GM18507 (cell line): ENCODE measurements around the gene OR1E2.
A peak's percentile ranks its signal among the peaks of the same experiment; 100 is the strongest.
"Not testable (repeated sequence)": the region's sequence is repeated elsewhere in the genome, so short reads cannot be mapped to it uniquely, and the experiment has no call there.

Experiments used
- DNase-seq: peaks from one replicate; pipeline ENCODE4 v3.0.0; 2011; ENCODE audit warnings: low read depth; ENCODE audit not compliant: insufficient read length; ENCODE audit errors: extremely low spot score
- FAIRE-seq: peaks from 2 replicates; lab custom pipeline; 2011; peaks lifted over from hg19 to GRCh38; lab: Jason Lieb, UNC

OR1E2 gene

DNA sequence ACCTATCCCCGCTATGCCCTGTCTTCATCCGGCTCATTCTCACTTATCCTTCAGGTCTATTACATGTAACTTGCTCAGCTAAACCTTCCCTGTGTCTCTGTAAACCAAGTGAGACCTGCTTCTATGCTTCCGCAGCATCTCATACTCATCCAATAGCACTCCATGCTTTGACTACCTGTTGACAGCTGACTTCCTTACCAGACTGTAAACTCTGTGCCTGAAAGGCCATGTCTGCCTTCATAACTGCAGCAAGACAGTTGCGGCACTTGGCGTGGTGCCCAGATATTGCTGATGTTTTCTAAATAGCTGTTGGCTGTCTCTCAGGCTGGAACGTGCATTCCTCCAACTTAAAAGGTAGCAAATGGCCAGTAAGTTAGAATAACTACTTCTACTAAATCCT, 33.6 kb downstream of the OR1E2 start:
- FAIRE-seq = no peak
- DNase-seq = no peak

- no peak for FAIRE-seq
- DNase-seq = no peak
Observed at GRCh38 chr17:3398310-3398709, 35.3 kb downstream of the OR1E2 start, which contains the start of gene OR1E1. OR1E1 (minus strand) TSS chr17:3398410; CDS start chr17:3398410, 0 bp downstream.

DNA sequence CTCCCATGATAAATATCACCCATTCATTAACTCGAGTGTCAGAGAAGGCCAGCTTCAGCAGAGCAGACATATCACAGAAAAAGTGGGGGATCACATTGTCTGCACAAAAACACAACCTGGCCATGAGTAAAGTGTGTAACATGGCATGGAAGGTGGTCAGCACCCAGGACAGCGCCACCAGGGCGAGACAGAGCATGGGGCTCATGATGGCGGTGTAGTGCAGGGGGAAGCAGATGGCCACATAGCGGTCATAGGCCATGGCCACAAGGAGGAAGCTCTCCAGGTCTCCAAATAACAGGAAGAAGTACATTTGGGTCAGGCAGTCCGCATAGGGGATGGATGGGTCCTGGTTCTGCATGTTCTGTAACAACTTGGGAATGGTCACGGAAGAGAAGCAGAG, 35.8 kb downstream of the OR1E2 start:
- DNase-seq = not testable (repeated sequence)
- FAIRE-seq = peak; percentile 35

DNA sequence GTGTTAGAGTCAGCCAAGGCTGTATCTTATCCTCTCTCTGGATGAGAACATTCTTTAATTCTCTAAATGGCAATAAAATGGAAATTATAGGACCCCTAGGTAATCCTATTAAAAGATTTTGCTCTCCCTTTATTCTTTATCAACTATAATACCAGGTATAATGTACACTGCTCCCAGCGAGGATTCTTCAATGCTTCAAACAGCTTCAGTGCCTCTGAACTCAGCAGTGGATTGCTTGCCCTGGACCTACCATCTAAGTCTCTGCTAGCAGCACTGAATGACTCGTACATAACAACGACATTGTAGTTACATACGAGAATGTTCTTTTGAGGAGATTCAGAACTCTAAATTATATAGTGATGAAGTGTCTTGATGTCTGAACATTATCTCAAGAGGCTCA, 43.9 kb downstream of the OR1E2 start:
- FAIRE-seq (no peak), DNase-seq (no peak)

DNA sequence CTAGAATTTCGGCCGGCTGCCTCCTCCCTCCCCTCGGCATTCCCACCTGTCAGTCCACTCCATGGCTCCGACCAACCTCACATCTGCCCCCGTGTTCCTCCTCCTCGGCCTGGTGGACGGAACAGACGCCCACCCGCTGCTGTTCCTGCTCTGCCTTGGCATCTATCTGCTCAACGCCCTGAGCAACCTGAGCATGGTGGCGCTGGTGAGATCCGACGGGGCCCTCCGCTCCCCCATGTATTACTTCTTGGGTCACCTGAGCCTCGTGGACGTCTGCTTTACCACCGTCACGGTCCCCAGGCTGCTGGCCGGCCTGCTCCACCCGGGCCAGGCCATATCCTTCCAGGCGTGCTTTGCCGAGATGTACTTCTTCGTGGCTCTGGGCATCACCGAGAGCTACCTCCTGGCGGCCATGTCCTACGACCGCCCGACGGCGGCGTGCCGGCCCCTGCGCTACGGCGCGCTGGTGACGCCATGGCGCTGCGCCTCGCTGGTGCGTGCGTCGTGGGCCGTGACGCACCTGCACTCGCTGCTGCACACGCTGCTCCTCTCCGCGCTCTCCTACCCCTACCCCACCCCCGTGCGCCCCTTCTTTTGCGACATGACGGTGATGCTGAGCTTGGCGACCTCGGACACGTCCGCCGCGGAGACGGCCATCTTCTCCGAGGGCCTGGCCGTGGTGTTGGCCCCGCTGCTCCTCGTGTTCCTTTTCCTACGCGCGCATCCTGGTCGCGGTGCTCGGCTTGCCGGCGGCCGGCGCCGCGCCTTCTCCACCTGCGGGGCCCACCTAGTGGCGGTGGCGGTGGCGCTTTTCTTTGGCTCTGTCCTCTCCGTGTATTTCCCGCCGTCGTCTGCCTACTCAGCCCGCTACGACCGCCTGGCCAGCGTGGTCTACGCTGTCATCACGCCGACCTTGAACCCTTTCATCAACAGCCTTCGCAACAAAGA, 47.5 kb downstream of the OR1E2 start, which contains the start of gene OR3A2:
OR3A2 (minus strand) TSS at position 440 of the 948 bp plus-strand sequence.
- FAIRE-seq (no peak), DNase-seq (no peak)
